ENCODE results near the gene NR6A1.

DNA sequence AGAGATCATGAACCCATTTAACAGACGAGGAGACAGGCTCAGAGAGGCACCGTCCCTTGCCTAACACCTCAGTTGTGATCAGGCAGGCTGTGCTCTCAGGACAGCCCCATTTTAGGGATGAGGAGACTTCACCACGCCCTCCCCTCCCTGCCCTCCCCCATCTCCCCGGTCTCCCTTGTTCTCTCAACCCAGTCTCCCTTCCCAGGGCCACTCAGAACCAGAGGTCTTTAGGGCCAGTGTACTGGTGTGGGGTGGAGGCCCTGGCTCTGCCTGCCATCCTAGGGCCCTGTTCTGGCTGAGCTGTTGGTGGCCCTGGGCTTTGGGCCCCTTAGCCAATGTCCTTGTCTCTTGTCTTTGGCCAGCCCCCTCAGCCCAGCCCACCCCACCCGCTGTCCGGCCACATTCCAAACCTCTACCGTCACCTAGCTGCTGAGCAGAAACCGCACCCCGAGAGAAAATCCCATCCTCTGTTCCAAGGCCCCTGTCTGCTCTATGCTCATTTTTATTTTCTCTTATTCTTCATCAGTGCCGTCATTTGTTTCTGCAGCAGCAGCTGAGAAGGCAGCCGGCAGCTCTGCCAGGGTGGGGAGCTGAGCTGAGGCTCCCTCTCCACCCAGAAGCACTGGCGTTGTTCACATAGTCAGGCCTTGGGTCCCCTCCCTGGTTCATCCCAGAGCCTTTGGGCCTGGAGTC lies 39.7 kb upstream of the NR6A1 start:
- TF ChIP-seq, protein P1, sequence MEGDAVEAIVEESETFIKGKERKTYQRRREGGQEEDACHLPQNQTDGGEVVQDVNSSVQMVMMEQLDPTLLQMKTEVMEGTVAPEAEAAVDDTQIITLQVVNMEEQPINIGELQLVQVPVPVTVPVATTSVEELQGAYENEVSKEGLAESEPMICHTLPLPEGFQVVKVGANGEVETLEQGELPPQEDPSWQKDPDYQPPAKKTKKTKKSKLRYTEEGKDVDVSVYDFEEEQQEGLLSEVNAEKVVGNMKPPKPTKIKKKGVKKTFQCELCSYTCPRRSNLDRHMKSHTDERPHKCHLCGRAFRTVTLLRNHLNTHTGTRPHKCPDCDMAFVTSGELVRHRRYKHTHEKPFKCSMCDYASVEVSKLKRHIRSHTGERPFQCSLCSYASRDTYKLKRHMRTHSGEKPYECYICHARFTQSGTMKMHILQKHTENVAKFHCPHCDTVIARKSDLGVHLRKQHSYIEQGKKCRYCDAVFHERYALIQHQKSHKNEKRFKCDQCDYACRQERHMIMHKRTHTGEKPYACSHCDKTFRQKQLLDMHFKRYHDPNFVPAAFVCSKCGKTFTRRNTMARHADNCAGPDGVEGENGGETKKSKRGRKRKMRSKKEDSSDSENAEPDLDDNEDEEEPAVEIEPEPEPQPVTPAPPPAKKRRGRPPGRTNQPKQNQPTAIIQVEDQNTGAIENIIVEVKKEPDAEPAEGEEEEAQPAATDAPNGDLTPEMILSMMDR (IDR thresholded peaks at IDR 0.05): no peak
- no peak for TF ChIP-seq POLR2A (IDR thresholded peaks at IDR 0.05)
